Omental fat pad (tissue), 4 donors: ENCODE data around the gene WASHC3. TPM values are rescaled to one million over a fixed set of nuclear protein-coding genes. Genes with fewer than 3 reads are reported as not detected.
"Not testable (repeated sequence)": the region's sequence is repeated elsewhere in the genome, so short reads cannot be mapped to it uniquely, and the experiment has no call there.

Source experiments
- ATAC-seq: fragments of 150-250 bp; one replicate; pipeline ENCODE4 v1.9.1; 2016; ENCODE audit warnings: mild to moderate bottlenecking, moderate library complexity; ENCODE audit not compliant: low FRiP score
- DNase-seq: peaks from one replicate; pipeline ENCODE4 v3.0.0-alpha.2; 2019; ENCODE audit warnings: low spot score
- CTCF ChIP-seq, 3 donors: fragments of 450-650 bp; IDR thresholded peaks; one replicate each; pipeline ENCODE4 v1.5.1; 2016 to 2017; ENCODE audit warnings: antibody characterized with exemption in 3 of 3, mild to moderate bottlenecking in 3 of 3, moderate library complexity in 2 of 3
- total RNA-seq, 4 donors: library from RNA; depleted of rRNA; stranded (reverse); fragments of >200 nt; gene quantifications; one replicate each; pipeline ENCODE4 v1.1.0, GENCODE V29; 2016

WASHC3 gene
- total RNA-seq, 4 donors from 2014 or later = 44.7 to 95.4 (median 71.7) TPM

GRCh38 chr12:102093319-102093718 is 31.5 kb upstream of the WASHC3 start:
- DNase-seq = no peak
- no peak for ATAC-seq
- TF ChIP-seq CTCF (IDR thresholded peaks at IDR 0.05) = no peak

GRCh38 chr12:102089228-102089835 is 27.5 kb upstream of the WASHC3 start:
- ATAC-seq, DNase-seq: not testable (repeated sequence)

- no peak for ATAC-seq
- DNase-seq = no peak
- no peak for TF ChIP-seq CTCF (IDR thresholded peaks at IDR 0.05)
Observed at GRCh38 chr12:102080842-102081241, 19.1 kb upstream of the WASHC3 start.

DNA sequence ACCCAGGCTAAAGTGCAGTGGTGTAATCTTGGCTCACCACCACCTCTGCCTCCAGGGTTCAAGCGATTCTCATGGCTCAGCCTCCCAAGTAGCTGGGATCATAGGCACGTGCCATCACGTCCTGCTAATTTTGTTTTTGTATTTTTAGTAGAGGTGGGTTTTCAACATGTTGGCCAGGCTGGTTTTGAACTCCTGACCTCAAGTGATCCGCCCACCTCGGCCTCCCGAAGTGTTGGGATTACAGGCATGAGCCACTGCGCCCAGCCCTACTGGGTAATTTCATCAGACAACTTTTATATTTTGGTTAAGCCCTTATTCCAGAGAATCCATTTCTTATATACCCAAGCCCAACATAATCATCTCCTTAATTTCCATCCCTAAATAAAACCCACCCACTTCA is 10.3 kb upstream of the WASHC3 start:
- DNase-seq, ATAC-seq: not testable (repeated sequence)

- DNase-seq (no peak), ATAC-seq (no peak)
- TF ChIP-seq CTCF (IDR thresholded peaks at IDR 0.05) = no peak
Observed at GRCh38 chr12:102069707-102070106, 7.9 kb upstream of the WASHC3 start.

DNA sequence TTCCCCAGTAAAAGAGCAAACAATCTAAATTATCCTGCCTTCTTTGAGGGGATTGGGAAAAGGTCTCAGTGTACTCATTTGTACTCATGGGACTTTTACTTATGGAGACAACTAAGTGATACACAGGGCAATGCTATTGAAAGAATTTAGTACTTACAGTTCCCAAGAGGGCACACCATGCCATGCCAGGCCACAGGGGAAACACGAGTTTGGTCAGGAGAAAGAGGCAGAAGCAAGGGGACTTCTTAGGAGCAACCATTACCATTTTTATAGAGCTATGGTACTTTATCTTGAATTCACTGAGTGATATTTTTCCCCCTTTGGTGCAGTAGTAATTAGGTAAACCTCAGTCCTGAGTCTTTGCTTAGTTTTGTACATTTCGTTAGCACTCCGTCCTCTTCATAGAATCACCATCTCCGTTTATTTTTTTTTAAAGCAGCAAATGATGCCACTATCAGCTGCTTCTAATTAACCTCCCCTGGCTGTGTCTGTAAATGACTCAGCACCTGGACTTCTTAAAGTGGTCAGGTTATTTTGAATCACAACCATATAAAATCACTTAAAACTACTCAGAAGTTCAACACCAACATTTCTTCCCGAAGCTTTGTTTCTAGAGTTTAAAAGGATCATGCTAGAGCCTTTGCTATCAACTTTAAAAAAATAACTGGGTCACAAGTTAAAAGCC is 5.9 kb upstream of the WASHC3 start:
- DNase-seq (no peak), ATAC-seq (peak; percentile 55)

GRCh38 chr12:102064476-102064875 is 2.7 kb upstream of the WASHC3 start:
- no peak for TF ChIP-seq CTCF (IDR thresholded peaks at IDR 0.05)
- ATAC-seq (no peak), DNase-seq (no peak)

More for the DNA sequence above, 5.9 kb upstream of the WASHC3 start:
- no peak for TF ChIP-seq CTCF (IDR thresholded peaks at IDR 0.05)

- no peak for TF ChIP-seq CTCF (IDR thresholded peaks at IDR 0.05)
- no peak for ATAC-seq
- no peak for DNase-seq
Observed at GRCh38 chr12:102063069-102063468, 1.3 kb upstream of the WASHC3 start.
